Midbrain (tissue), 1 donor: Measurements from ENCODE around the gene GAMT.
"Not testable (repeated sequence)": the region's sequence is repeated elsewhere in the genome, so short reads cannot be mapped to it uniquely, and the experiment has no call there.

ENCODE experiments used
- DNase-seq: peaks from one replicate; lab custom pipeline; 2025; lab: John Stamatoyannopoulos, UW

GAMT gene

GRCh38 chr19:1433119-1434039 is 32.0 kb upstream of the GAMT start:
- DNase-seq = no peak

GRCh38 chr19:1432507-1432887 is 31.2 kb upstream of the GAMT start:
- no peak for DNase-seq

- no peak for DNase-seq
Observed at GRCh38 chr19:1431759-1432506, 30.6 kb upstream of the GAMT start.

GRCh38 chr19:1430246-1430645 is 28.9 kb upstream of the GAMT start:
- DNase-seq = no peak

- no peak for DNase-seq
Observed at GRCh38 chr19:1429750-1430149, 28.4 kb upstream of the GAMT start.

GRCh38 chr19:1428738-1429391 is 27.5 kb upstream of the GAMT start:
- DNase-seq = no peak

- DNase-seq = peak; percentile 21
Observed at GRCh38 chr19:1427221-1427920, 26.0 kb upstream of the GAMT start.

GRCh38 chr19:1426736-1427135 is 25.4 kb upstream of the GAMT start:
- DNase-seq = no peak

GRCh38 chr19:1425902-1426301 is 24.6 kb upstream of the GAMT start:
- DNase-seq = no peak

- DNase-seq = no peak
Observed at GRCh38 chr19:1425102-1425837, 23.9 kb upstream of the GAMT start.

GRCh38 chr19:1424192-1424955 is 23.0 kb upstream of the GAMT start:
- DNase-seq = no peak

- no peak for DNase-seq
Observed at GRCh38 chr19:1423436-1424191, 22.3 kb upstream of the GAMT start.

- DNase-seq = no peak
Observed at GRCh38 chr19:1422943-1423342, 21.6 kb upstream of the GAMT start.

GRCh38 chr19:1422360-1422759 is 21.0 kb upstream of the GAMT start:
- DNase-seq = no peak

- DNase-seq = no peak
Observed at GRCh38 chr19:1421958-1422305, 20.6 kb upstream of the GAMT start.

- DNase-seq = no peak
Observed at GRCh38 chr19:1421218-1421957, 20.0 kb upstream of the GAMT start.

GRCh38 chr19:1420590-1420989 is 19.2 kb upstream of the GAMT start:
- no peak for DNase-seq

GRCh38 chr19:1420085-1420484 is 18.7 kb upstream of the GAMT start:
- DNase-seq = not testable (repeated sequence)
